Measurements from ENCODE around the gene SNRNP70.
A peak's percentile ranks its signal among the peaks of the same experiment; 100 is the strongest.

SNRNP70 gene

DNA sequence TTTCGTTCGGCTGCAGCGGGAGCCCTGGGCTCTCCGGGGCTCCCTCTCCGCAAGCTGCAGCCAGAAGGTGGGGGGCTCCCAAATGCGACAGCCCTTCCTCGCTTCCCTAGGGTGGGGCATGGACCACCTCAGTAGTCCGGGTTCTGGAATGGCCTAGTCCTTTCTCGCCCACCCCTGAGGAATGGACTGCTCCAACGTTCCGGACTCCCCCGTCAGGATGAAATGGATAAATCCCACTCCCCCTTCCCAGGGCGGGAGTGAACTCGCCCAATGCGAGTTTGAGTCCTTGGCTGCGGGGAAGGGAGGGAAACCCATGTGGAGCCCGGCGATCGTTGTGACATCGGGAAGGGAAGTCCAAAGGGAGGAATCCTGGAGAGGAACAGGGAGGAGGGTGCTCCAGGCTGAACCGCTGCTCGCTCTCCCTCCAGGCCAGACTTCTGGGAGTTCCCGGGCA lies 64.4 kb downstream of the SNRNP70 start:
- peak; percentile 36 to 68 for DNase-seq

DNA sequence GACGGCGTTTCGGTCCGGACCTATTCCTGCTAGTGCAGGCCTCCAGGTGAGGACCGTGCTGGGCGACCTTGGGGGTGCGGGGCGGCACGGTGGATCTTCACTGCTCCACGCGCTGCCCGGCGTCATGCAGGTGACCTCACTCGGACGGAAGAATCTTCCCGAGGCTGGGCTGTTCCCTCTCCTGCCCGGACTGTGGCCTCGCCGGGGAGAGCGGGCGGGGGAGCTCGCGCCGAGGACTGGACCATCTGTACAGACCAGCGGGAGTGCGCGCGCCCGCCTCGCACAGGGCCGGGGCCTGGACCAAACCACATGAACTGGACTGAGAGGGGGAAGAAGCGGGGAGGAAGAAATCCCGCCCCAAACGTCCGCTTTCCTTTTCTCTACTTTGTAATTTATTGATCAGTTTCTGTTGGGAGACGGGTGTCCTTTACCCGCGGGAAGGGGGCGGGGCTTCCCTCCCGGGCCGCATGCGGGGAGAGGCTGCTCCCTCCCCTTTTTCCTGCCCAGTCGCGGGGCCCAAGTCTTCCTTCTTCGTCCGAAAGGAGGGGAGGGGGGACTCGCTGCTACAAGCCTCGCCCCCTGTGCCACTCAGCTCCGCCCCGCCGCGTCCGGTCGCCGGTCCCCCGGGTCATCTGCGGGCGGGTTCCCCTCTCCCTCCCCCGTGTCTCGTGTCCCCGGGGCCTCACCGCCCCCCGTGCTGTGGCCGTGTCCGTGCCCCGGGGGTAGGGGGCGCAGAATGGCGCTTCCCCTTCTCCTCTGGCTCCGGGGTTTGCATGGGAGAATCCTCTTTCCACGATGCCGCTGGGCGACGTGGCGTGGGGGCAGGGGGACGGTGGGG lies 65.1 kb downstream of the SNRNP70 start:
- peak; percentile 70 to 82 for DNase-seq

DNA sequence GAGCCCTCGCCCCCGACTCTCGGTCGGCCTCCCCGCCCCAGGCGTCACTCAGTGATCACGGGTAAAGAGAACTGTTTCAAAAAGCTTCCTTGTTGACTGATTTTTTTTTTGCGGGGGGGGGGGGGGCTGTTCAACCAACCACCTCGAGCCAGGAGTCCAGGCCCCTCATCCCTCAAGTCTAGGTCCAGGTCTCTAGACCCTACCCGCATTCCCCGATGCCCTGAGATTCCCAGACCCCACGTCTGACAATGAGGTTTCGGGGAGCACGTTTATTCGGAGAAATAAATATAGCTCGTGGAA lies 65.6 kb downstream of the SNRNP70 start:
- no peak for DNase-seq

DNA sequence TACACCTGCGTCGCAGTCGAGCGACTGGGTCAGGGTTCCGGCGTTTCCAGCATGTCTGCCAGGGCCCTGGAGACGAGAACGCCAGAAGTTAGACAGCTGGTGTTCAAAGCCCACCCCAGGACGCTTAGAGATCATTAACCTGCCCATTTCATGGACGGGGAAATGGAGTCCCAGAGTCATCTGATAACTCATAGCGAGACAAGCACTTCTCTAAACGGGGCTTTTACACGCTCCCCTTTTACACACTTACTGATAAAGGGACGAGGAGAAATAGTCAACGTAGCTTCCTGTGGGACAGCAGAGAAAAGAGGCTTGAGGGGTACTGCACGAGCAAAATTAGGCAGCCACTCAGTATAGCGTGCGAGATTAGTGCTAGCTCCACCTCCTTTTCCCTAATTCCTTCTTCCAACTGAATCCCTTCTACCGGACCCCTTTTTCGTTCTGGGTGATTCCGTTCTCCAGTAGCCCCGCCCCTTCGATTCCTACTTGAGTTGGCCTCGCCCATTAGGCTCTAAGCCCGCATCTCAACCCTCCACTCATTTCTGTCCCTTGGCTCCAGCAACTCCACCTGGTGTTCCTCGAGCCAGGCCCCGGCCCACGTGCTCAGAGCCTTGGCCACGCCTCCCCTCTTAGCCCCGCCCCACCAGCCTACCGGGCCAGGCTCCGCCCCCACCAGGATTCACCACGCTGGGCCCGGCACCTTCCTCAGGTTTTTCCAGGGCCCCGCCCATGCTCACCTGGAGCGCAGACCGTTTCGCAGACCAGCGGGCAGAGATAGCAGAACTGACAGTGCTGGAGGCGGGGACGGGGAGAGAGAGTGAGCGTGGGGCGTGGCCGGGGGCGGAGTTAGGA lies 66.2 kb downstream of the SNRNP70 start:
- DNase-seq = no peak

DNA sequence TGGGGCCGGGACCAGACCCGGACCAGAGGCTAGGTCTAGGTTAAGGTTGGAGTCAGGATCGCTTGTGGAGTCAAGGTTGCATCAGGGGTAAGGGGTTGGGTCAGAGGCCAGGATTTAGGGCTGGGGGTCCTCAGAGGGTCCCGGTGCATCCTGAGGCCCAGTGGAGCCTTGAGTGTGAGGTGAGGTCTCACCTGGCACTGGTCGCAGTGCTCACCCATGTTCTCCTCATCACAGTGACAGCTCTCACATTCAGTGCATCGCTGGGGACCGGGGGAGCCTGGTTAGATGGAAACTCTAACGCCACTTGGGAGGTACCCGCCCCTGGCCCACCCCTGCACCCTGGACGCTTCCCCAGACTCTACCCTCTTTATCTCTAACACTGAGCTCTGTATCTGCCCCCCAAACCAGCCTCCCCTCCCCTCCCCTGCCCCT lies 66.9 kb downstream of the SNRNP70 start:
- no peak for DNase-seq

DNA sequence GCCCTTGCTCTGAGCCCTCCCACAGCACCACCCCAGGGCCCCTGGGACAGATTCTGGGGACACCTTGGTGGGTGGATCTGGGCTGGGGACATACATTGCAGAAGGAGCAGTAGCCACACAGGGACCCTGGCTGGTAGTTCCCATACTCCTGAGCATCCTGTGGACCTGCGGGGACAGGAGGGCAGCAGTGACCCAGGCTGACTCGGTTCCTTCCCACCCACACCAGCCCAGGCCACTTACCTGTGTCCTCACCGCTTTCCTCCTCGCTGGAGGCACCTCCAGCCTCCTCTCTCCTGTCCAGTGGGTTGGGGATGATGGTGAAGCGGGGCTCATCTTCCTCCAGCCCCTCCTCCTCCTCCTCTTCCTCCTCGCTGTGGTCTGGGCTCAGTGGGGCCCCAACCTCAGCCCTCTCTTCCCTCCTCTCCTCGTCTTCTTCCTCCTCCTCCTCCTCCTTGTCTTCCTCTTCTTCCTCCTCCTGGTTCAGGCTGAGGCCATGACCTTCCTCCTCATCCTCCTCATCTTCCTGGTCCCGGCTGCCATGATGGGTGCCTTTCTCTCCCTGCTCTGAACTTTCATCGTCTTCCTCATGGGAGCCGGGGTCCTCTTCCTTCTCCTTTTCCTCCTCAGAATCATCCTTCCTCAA lies 68.0 kb downstream of the SNRNP70 start:
- no peak for DNase-seq

DNA sequence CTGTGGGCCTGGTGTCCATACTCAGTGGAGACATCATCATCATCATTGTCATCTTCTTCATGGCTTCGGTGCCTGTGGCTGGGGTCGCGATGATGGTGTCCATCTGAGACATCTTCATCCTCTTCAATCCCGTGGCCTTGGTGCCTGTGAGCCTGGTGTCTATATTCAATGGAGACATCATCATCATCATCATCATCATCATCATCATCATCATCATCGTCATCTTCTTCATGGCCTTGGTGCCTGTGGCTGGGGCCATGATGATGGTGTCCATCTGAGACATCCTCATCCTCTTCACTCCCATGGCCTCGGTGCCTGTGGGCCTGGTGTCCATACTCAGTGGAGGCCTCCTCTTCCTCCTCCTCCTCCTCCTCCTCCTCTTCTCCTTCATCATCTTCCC lies 69.0 kb downstream of the SNRNP70 start:
- no peak for DNase-seq

DNA sequence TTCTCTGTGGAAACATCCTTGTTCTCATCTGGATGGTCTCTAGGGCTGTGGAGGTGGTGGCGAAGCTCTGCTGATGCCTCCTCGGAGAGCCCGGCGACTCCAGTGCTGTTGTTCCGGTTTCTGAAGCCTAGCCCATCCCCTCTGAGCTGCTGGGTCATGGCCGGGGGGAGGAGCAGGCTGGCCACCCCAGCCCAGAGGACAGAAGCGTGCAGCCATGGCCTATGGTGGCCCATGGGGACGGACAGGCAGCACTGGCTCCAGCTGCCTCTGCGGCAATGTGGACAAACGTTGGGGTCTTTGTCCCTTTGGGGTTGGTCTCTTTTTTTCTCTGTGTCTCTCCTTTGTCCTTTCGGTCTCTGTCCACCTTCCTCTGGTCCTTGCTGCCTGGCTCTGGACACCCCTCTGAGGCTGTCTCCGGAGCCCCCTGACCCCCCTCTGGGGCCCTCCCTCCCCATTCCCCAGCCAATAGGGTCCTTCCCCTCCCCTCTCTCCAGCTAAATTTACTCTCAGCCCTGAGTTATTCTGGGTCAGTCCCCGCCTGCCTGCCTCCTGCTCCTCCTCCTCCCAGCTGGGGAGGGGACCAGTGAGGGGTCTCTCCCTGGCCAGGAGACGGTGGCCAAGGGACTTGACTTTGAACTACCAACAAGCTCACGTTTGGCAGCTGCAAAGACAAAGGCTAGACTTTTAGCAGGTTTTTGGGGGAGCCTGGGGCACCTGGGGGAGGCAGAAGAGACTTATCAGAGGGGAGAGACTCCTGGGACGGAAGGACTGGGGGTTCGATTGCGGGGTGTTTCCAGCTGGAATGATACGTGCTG lies 70.0 kb downstream of the SNRNP70 start, which contains the start of gene HRC:
Gene HRC (minus strand): TSS at position 392 of the 815 bp plus-strand sequence. CDS start 159 bp downstream, at position 233.
- DNase-seq = no peak

DNA sequence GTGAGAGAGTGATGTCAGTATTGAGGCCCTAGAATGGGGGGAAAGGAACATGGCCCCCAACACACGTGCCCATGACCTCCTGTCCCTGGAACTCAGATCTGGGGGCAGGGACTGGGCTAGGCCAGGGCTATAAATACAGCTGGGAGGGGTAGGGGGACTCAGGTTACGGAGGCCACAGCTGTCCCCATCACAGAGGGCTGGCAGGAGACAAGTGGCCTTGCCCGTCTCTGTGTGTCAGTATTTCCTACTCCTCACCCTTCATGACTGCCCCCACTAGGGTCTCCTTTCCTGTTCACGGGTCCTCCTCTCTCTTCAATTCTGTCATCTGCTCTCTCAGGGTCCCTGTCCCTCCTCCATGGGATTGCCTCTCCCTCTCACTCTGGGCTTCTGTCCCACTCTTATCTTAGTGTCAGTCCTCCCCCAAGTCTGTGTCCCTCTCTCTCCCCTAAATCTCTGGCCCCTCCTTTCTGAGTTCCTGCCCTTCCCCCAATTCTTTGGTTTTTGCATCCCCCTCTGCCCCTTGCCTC lies 70.6 kb downstream of the SNRNP70 start:
- no peak for DNase-seq

DNA sequence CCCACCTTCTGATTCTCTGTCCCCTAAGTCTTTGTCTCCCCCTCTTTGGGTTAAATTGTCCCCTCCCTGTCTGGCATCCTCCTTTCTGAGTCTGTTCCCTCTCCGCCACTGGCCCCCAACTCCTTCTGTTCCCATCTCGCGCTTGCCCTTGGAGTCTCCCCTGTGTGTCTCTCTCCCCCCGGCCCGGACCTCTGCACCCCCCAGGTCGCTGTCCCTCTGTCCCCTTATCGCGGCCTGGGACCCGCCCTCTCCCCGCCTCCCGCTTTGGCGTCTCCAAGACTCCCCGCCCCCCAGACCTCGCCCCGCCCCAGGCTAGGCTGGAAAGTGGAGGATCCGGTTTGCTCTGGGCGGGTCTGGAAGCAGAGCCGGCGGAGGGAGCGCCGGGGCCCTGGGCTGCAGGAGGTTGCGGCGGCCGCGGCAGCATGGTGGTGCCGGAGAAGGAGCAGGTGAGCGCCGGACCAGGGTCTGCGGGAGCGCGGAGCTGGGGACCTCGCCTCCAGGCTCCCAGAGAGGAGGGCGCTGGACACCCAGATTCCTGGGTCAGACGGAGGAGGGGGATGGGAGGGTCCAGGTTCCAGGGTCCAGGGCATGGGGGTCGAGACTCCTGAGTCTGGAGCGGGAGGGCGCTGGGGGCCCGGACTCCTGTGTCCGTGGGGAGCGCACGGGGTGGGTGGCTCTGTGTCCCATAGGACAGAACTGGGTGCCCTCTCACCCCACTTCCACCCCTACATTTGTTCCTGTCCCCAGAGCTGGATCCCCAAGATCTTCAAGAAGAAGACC lies 72.4 kb downstream of the SNRNP70 start, which contains the start of gene TRPM4:
Gene TRPM4 (plus strand): TSS at position 348 of the 780 bp plus-strand sequence. CDS start 75 bp downstream, at position 423.
- DNase-seq = peak; percentile 56 to 61
